ENCODE data around the gene FGGY. TPM values are rescaled to one million over a fixed set of nuclear protein-coding genes. Genes with fewer than 3 reads are reported as not detected.

The FGGY gene
- total RNA-seq, 1 donor from 2014 or later, result 18.2 TPM

- DNase-seq (ENCODE audit: low spot score, unreplicated experiment), result no peak
- no peaks in the 10 kb centered on the region for H3K36me3 Mint-ChIP-seq (ENCODE audit: insufficient read depth)
- H3K9me3 Mint-ChIP-seq (ENCODE audit: low read depth), result no peaks in the 10 kb centered on the region
- TF ChIP-seq CTCF (IDR thresholded peaks at IDR 0.05; ENCODE audit: unreplicated experiment), result no peak
- H3K4me1 Mint-ChIP-seq (ENCODE audit: low read depth), result peaks cover 13% of the 10 kb centered on the region
- no peak overlapping the region for H3K4me3 Mint-ChIP-seq (ENCODE audit: low read depth)
- H3K27ac Mint-ChIP-seq, result no peak overlapping the region
- H3K27me3 Mint-ChIP-seq, result peaks cover 6% of the 10 kb centered on the region
Measured at GRCh38 chr1:59360729-59361128, 63.8 kb downstream of the FGGY start.

GRCh38 chr1:59361766-59362165, 64.9 kb downstream of the FGGY start:
- DNase-seq (ENCODE audit: low spot score, unreplicated experiment), result no peak
- peaks cover 13% of the 10 kb centered on the region for H3K4me1 Mint-ChIP-seq (ENCODE audit: low read depth)

GRCh38 chr1:59364037-59364436, 67.1 kb downstream of the FGGY start:
- TF ChIP-seq CTCF (IDR thresholded peaks at IDR 0.05; ENCODE audit: unreplicated experiment), result no peak
- peaks cover 16% of the 10 kb centered on the region for H3K4me1 Mint-ChIP-seq (ENCODE audit: low read depth)
- no peak for DNase-seq (ENCODE audit: low spot score, unreplicated experiment)
- H3K27me3 Mint-ChIP-seq, result peaks cover 6% of the 10 kb centered on the region
- peaks cover 5% of the 10 kb centered on the region for H3K36me3 Mint-ChIP-seq (ENCODE audit: insufficient read depth)
- H3K9me3 Mint-ChIP-seq (ENCODE audit: low read depth), result no peaks in the 10 kb centered on the region
- H3K27ac Mint-ChIP-seq, result no peak overlapping the region
- no peak overlapping the region for H3K4me3 Mint-ChIP-seq (ENCODE audit: low read depth)

More at GRCh38 chr1:59361766-59362165, 64.9 kb downstream of the FGGY start:
- Mint-ChIP-seq H3K4me3 (ENCODE audit: low read depth) (no peak overlapping the region), H3K9me3 (ENCODE audit: low read depth) (no peaks in the 10 kb centered on the region), H3K36me3 (ENCODE audit: insufficient read depth) (no peaks in the 10 kb centered on the region), H3K27me3 (peaks cover 6% of the 10 kb centered on the region), H3K27ac (no peak overlapping the region)
- no peak for TF ChIP-seq CTCF (IDR thresholded peaks at IDR 0.05; ENCODE audit: unreplicated experiment)

GRCh38 chr1:59366346-59366745, 69.5 kb downstream of the FGGY start:
- Mint-ChIP-seq H3K9me3 (ENCODE audit: low read depth) (peaks cover 3% of the 10 kb centered on the region), H3K27me3 (peaks cover 6% of the 10 kb centered on the region), H3K4me1 (ENCODE audit: low read depth) (peaks cover 3% of the 10 kb centered on the region), H3K27ac (no peak overlapping the region), H3K36me3 (ENCODE audit: insufficient read depth) (peaks cover 8% of the 10 kb centered on the region), H3K4me3 (ENCODE audit: low read depth) (no peak overlapping the region)
- no peak for TF ChIP-seq CTCF (IDR thresholded peaks at IDR 0.05; ENCODE audit: unreplicated experiment)
- no peak for DNase-seq (ENCODE audit: low spot score, unreplicated experiment)

GRCh38 chr1:59367301-59368007, 70.6 kb downstream of the FGGY start:
- Mint-ChIP-seq H3K9me3 (ENCODE audit: low read depth) (peaks cover 3% of the 10 kb centered on the region), H3K27ac (no peak overlapping the region), H3K4me3 (ENCODE audit: low read depth) (no peak overlapping the region), H3K4me1 (ENCODE audit: low read depth) (peaks cover 3% of the 10 kb centered on the region), H3K27me3 (peaks cover 6% of the 10 kb centered on the region), H3K36me3 (ENCODE audit: insufficient read depth) (peaks cover 9% of the 10 kb centered on the region)
- no peak for TF ChIP-seq CTCF (IDR thresholded peaks at IDR 0.05; ENCODE audit: unreplicated experiment)
- DNase-seq (ENCODE audit: low spot score, unreplicated experiment), result no peak
